CD4-positive, alpha-beta T cell treated with Interleukin-21 for 1 hour (primary cell): ENCODE measurements around the gene COBLL1.

Experiments used
- DNase-seq: peaks from one replicate; pipeline ENCODE4 v3.0.0-alpha.2; 2020

COBLL1 gene

GRCh38 chr2:164818149-164819136, 23.2 kb downstream of the COBLL1 start:
- DNase-seq, result no peak

- no peak for DNase-seq
Measured at GRCh38 chr2:164816900-164817299, 24.7 kb downstream of the COBLL1 start.

DNA sequence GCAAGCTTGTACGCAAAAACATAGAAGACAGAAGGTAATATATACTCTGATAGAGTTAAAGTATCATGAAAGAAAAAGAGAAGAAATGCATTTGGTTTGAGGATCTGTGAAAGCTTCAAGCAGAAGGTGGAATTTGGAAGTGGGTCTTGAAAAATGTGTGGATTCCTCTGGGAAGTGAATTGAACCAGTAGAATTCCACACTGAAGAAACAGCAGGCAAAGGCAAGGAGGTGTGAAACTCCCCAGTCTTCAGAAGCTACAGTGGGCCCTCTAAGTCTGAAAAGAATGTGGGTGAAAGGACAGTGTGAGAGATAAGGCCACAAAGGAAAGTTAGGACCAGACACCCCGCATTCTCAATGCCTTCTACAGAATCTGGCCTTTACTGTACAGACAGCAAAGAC, 25.6 kb downstream of the COBLL1 start:
- DNase-seq, result no peak

- DNase-seq, result no peak
Measured at GRCh38 chr2:164815071-164815793, 26.4 kb downstream of the COBLL1 start.

DNA sequence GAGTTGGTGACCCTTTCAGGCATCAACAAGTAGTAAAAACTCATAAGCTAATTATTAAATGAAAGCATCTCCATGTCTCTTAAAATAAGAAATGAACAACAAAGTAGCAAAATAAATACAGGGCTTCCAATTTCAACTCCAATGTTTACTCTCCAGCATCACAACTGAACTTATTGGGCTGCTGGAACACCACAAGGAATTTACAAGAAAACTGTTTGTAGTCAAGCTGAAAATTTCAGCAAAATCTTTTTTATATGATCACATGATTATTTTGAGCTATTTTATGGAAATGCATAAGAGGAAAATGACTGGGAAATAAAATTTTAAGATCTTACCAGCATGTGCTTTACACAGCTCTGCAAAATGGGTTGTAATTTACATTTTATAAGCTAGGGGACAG, 28.1 kb downstream of the COBLL1 start:
- DNase-seq, result no peak

DNA sequence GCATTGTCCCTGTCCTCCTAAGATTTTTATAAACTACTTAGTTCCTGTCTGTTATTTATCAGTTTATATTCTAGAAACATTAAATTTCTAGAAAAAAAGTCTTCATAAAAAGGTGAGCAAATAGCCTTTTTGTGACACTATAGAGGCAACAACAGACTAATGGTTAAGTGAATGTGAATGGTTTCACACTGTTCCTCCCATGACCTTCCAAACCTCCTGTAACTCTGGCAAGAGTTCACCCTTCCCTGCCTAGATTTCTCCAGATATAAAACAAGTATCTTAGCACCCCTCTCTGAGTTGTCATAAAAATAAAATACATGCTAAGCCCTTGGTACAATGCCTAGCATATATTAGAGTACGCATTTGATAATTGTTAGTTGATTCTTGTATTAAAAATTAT, 29.2 kb downstream of the COBLL1 start:
- DNase-seq, result no peak

DNA sequence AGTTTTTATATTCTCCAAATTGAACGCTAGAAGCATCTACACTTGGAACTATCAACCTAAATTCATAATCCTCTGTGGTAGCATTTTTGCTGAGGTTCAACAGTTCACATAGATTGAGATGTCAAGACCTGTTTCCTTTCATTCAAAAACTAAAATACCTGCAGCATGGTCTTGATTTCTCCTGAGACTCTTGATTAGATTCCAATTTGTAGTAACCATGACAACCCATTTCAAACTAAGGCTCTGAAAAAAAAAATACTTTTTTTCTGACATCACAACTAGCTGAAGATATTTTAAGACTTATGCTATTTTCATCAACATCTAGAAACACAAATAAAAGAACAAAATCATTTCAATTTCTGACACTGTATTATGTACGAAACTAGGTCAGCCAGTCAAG, 29.8 kb downstream of the COBLL1 start:
- DNase-seq, result no peak

GRCh38 chr2:164810843-164811242, 30.8 kb downstream of the COBLL1 start:
- DNase-seq, result no peak

- DNase-seq, result no peak
Measured at GRCh38 chr2:164808776-164809175, 32.8 kb downstream of the COBLL1 start.

- DNase-seq, result no peak
Measured at GRCh38 chr2:164803776-164804466, 37.7 kb downstream of the COBLL1 start.

DNA sequence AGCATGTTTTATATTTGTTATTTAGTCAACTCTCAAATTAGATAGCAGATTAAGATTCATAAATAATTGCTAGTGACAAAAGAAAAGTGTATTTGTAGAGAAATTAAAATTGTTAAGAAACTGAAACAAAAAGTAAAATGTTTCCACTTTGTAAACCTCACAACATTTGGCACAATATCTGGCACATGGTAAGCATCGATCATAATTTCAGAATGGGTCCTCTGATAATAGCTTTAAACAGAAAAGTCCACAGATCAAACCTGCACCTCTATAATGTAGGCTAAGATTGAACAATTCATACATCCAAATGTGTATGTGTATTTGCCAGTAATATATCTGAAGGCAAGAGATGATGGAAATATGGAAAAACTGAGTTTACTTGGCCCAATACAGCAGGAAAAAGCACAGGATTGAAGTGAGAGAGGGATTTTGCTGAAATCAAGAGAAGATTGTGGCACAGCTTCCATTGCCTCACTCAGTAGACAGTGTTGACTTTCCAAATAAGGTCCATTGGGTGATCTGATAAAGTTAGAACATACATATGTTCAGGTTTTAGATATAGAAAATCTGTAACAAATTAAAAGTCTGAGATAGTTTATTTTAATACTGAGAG, 39.4 kb downstream of the COBLL1 start:
- no peak for DNase-seq

GRCh38 chr2:164800572-164800971, 41.1 kb downstream of the COBLL1 start:
- no peak for DNase-seq

DNA sequence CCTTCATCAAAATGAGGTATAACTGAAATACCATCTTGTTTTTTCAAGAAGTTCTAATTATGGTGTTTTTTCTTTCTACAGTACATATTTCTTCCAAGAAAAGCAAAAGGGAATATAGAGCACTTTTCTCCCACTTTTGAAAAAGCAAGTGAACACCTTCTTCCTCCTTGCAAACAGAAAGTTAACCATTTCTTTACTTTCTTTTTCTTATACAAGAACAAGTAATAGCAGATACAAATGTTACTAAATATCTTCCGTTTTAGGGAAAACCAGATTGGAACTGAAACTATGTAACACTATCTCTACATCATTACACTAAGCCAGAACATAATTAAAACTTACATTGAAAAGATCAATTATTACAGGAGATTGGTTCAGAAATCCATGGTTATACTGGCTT, 44.0 kb downstream of the COBLL1 start:
- no peak for DNase-seq

DNA sequence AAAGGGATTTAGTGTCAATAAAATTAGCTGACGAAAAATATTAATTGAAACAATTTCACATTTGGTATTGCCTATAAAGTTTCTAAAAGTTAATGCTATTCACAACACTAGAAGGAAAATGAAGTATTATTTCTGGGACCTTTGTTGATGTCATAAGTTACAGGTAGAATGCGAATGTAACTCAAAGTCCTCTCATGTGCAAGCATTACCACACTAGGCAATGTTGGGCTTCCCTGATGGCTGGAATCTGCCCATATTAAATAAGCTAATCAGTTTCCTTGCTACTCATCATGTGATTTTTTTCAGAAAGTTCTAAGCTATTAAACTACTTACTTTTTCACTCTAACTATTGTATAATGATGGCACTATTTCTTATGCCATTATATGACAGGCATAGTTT, 44.6 kb downstream of the COBLL1 start:
- no peak for DNase-seq

DNA sequence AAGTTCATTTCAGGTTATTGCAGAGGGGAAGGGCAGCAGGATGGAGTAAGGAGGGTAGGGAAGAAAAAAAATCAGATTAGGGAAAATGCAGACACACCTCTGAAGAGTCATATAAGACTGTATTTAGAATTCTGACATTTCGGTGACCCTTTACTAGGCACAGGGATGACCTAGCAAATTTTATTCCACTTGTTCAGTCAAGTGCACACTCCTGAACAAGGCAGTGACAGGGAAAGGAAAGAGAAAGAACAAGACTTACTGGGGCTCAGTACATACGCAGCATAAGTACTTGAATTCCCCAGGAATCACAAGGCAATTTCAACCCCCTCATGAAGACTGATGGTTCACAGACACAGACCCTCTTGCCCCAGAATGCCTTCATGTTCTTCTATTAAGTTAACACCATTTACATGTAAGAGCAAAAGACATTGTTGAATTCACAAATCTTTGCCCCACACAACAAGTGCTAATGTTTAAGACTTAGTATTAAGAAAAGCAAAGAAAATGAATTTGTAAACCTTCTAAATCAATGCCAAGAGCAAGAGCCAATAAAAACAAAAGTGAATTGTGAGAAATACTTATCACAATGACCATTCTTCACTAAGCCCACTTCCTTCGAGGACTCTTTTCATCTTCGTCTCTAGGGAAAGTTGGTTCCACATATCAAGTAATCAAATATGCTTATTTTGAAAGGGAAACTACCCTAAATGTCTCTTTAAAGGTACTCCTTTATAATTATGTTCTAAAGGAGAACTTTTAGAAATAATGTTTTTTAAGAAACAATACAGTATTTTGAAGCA, 47.0 kb downstream of the COBLL1 start:
- no peak for DNase-seq

- DNase-seq, result no peak
Measured at GRCh38 chr2:164794016-164794415, 47.6 kb downstream of the COBLL1 start.

GRCh38 chr2:164793529-164793928, 48.1 kb downstream of the COBLL1 start:
- no peak for DNase-seq

- DNase-seq, result no peak
Measured at GRCh38 chr2:164792316-164793170, 49.1 kb downstream of the COBLL1 start.

DNA sequence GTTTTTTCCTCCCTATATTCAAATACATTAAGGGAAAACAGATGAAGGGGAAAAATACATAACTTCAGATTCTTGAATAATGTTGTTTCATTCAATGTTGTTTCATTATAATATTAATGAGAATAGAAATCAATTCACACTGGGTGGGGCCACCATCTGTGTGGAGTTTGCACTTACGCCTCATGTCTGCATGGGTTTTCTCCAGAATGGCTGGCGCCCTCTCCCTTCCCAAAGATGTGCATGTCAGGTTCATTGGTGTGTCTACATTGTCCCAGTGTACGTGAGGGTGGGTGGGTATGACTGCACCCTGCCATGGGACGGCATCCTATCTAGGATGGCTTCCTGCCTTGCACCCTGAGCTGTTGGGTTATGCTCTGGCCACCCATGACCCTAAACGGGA, 51.7 kb downstream of the COBLL1 start:
- no peak for DNase-seq

DNA sequence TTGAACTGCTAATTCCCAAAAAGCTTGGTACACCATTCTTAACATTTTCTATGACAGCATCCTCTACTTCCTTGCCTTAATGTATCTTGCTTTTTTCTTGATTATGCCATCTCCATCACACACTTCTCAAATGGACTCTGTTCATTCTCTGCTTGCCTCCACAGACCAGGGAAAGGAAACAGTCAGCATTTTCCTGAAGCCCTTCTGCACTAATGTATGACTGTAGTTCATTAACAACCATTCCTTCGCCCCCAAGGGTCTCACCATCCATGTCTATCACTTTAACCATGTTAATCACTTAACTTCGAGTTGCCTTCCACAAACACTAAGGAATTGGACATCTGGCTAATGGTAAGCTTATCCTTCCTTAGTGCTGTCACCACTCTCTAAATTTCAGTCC, 54.8 kb downstream of the COBLL1 start:
- no peak for DNase-seq

DNA sequence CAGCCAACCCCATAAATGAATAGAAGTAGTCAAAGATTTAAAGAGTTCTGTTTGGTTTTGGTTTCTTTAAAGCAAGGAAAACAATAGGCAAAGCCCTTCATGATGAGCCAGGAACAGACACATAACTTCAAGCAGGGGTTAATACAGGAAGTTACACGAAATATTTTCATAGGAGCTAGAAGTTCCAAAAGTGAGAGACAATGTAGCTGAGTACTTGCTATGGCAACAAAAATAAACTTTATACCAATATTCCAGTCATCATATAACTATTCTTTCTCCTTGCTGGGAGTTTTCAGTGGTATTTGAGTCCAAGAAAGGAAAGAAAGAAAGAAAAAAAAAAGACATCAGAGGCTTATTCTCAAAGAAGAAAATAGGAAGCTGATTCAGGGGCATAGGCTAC, 56.2 kb downstream of the COBLL1 start:
- no peak for DNase-seq
